MM.1S (cell line): ENCODE data around the gene SELENON.

ENCODE experiments used
- DNase-seq: peaks from one replicate; pipeline ENCODE4 v3.0.0-alpha.2; 2015
- H2AFZ ChIP-seq: fragments of 300-600 bp; sonication (generic); 2 replicates; pipeline ENCODE4 v1.6.0; 2016; ENCODE audit warnings: antibody characterized with exemption, low read length
- H3F3A ChIP-seq: fragments of 300-600 bp; sonication (generic); 2 replicates; pipeline ENCODE4 v1.6.1; 2016; ENCODE audit warnings: mild to moderate bottlenecking, antibody characterized with exemption, low read length, moderate library complexity, mixed read lengths; ENCODE audit not compliant: insufficient read depth
- H3K27ac ChIP-seq: fragments of 300-600 bp; sonication (generic); 2 replicates; pipeline ENCODE4 v1.5.1; 2016; ENCODE audit warnings: mild to moderate bottlenecking, low read length
- H3K27me3 ChIP-seq: fragments of 300-600 bp; sonication (generic); replicated peaks from 2 replicates; pipeline ENCODE4 v1.6.0; 2016; ENCODE audit warnings: low read length; ENCODE audit not compliant: insufficient read depth
- H3K36me3 ChIP-seq: fragments of 300-600 bp; sonication (generic); replicated peaks from 2 replicates; pipeline ENCODE4 v1.6.1; 2016; ENCODE audit warnings: mild to moderate bottlenecking, low read length, mixed read lengths; ENCODE audit not compliant: insufficient read depth
- H3K4me1 ChIP-seq: fragments of 300-600 bp; sonication (generic); 2 replicates; pipeline ENCODE4 v1.6.1; 2016; ENCODE audit warnings: low read length, mixed read lengths
- H3K4me2 ChIP-seq: fragments of 300-600 bp; sonication (generic); 2 replicates; pipeline ENCODE4 v1.6.0; 2016; ENCODE audit warnings: low read depth, low read length
- H3K4me3 ChIP-seq: fragments of 300-600 bp; sonication (generic); 2 replicates; pipeline ENCODE4 v1.5.1; 2016; ENCODE audit warnings: low read length, mixed read lengths
- H3K79me2 ChIP-seq: fragments of 300-600 bp; sonication (generic); 2 replicates; pipeline ENCODE4 v1.6.1; 2016; ENCODE audit warnings: mixed run types, low read length, mixed read lengths
- H3K9ac ChIP-seq: fragments of 300-600 bp; sonication (generic); 2 replicates; pipeline ENCODE4 v1.6.1; 2016; ENCODE audit warnings: low read length, mixed read lengths
- H3K9me2 ChIP-seq: fragments of 300-600 bp; sonication (generic); replicated peaks from 2 replicates; pipeline ENCODE4 v1.6.1; 2016; ENCODE audit warnings: mild to moderate bottlenecking, low read length, mixed read lengths; ENCODE audit not compliant: insufficient read depth
- H3K9me3 ChIP-seq: fragments of 300-600 bp; sonication (generic); replicated peaks from 2 replicates; pipeline ENCODE4 v1.6.1; 2016; ENCODE audit warnings: mild to moderate bottlenecking, low read length, mixed read lengths; ENCODE audit not compliant: insufficient read depth
- H4K20me1 ChIP-seq: fragments of 300-600 bp; sonication (generic); 2 replicates; pipeline ENCODE4 v1.6.1; 2016; ENCODE audit warnings: mild to moderate bottlenecking, low read length, moderate library complexity, mixed read lengths; ENCODE audit not compliant: insufficient read depth
- EZH2 ChIP-seq: fragments of 300-600 bp; sonication (generic); optimal IDR thresholded peaks from 2 replicates; pipeline ENCODE3; 2017; ENCODE audit warnings: low read depth, mild to moderate bottlenecking, antibody characterized with exemption, low read length, mixed read lengths
- EZH2phosphoT487 ChIP-seq: fragments of 300-600 bp; sonication (generic); IDR thresholded peaks from 2 replicates; pipeline ENCODE4 v1.6.1; 2018; ENCODE audit warnings: antibody characterized with exemption, low read length
- TF ChIP-seq, protein P1 (sequence below): fragments of 300-600 bp; sonication (generic); IDR thresholded peaks from 2 replicates; pipeline ENCODE4 v1.5.1; 2016; ENCODE audit warnings: antibody characterized with exemption, low read length, mixed read lengths

The SELENON gene

GRCh38 chr1:25831569-25832196, 31.7 kb downstream of the SELENON start:
- no peaks in the 10 kb centered on the region for H4K20me1 ChIP-seq
- no peak for DNase-seq
- no peaks in the 10 kb centered on the region for H3K9me2 ChIP-seq
- no peaks in the 10 kb centered on the region for H3K9me3 ChIP-seq
- TF ChIP-seq EZH2 (no peak), EZH2phosphoT487 (no peak)
- TF ChIP-seq, protein P1, sequence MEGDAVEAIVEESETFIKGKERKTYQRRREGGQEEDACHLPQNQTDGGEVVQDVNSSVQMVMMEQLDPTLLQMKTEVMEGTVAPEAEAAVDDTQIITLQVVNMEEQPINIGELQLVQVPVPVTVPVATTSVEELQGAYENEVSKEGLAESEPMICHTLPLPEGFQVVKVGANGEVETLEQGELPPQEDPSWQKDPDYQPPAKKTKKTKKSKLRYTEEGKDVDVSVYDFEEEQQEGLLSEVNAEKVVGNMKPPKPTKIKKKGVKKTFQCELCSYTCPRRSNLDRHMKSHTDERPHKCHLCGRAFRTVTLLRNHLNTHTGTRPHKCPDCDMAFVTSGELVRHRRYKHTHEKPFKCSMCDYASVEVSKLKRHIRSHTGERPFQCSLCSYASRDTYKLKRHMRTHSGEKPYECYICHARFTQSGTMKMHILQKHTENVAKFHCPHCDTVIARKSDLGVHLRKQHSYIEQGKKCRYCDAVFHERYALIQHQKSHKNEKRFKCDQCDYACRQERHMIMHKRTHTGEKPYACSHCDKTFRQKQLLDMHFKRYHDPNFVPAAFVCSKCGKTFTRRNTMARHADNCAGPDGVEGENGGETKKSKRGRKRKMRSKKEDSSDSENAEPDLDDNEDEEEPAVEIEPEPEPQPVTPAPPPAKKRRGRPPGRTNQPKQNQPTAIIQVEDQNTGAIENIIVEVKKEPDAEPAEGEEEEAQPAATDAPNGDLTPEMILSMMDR = no peak
- no peaks in the 10 kb centered on the region for H3F3A ChIP-seq
- no peak overlapping the region for H3K27ac ChIP-seq
- H3K9ac ChIP-seq = no peak overlapping the region
- H3K4me1 ChIP-seq = no peaks in the 10 kb centered on the region
- no peaks in the 10 kb centered on the region for H3K79me2 ChIP-seq
- peaks cover 5% of the 10 kb centered on the region for H3K36me3 ChIP-seq
- no peaks in the 10 kb centered on the region for H3K27me3 ChIP-seq
- no peak overlapping the region for H3K4me3 ChIP-seq
- H3K4me2 ChIP-seq = no peak overlapping the region
- H2AFZ ChIP-seq = no peak overlapping the region

DNA sequence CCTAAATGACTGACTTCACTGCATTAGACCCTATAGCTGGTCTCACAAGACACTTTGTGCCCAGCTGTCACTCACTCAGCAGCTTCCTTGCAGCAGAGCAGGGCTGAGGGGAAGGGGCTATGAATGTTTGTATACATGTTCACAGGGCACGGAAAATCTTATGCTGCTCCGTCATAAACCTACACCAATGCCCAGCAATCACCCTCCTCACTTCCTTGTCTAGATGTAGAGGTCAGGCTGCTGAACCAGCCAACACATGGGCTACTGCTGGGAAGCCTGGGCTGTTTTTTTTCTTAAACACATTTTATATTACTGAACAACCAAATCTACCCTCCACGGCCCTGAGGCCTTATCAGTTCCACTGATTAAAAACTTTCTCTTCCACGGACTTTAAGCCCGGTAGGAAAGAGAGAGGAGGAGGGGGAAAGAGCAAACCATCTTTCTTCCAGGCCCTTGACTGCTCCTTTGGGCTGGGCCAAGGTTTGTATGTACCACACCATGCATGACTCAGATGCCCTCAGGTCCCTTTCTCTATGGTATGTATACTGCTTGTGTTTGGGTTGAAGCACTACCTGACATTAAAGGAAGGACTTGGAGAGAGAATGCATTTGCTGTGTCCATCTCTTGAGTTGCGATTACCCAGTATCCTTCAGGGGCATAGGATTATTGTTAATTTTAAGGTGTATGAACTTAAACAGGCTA, 32.5 kb downstream of the SELENON start:
- H3K9ac ChIP-seq = no peak overlapping the region
- no peak for DNase-seq
- no peak overlapping the region for H3K4me2 ChIP-seq
- no peaks in the 10 kb centered on the region for H4K20me1 ChIP-seq
- no peaks in the 10 kb centered on the region for H3K9me3 ChIP-seq
- no peaks in the 10 kb centered on the region for H3K27me3 ChIP-seq
- no peaks in the 10 kb centered on the region for H3K4me1 ChIP-seq
- no peaks in the 10 kb centered on the region for H3K79me2 ChIP-seq
- H2AFZ ChIP-seq = no peak overlapping the region
- H3K27ac ChIP-seq = no peak overlapping the region
- no peaks in the 10 kb centered on the region for H3F3A ChIP-seq
- H3K4me3 ChIP-seq = no peak overlapping the region
- TF ChIP-seq EZH2 (no peak), EZH2phosphoT487 (no peak)
- TF ChIP-seq, protein P1 = no peak
- peaks cover 5% of the 10 kb centered on the region for H3K36me3 ChIP-seq
- no peaks in the 10 kb centered on the region for H3K9me2 ChIP-seq

DNA sequence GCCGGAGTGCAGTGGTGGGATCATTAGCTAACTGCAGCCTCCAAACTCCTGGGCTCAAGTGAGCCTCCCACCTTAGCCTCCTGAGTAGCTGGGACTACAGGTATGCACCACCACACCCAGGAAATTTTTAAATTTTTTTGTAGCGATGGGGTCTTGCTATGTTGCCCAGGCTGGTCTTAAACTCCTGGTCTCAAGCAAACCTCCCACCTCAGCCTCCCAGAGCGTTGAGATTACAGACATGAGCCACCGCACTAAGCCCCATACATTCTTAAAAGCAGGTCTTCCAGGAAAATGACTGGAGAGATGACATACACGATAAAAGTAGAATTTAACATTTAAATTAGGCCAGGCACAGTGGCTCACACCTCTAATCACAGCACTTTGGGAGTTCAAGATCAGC, 33.2 kb downstream of the SELENON start:
- Histone ChIP-seq H3K27ac (no peak overlapping the region), H3K9me2 (no peaks in the 10 kb centered on the region), H3K4me1 (no peaks in the 10 kb centered on the region), H3K4me2 (no peak overlapping the region), H3K27me3 (no peaks in the 10 kb centered on the region), H3K9ac (no peak overlapping the region), H2AFZ (no peak overlapping the region), H4K20me1 (no peaks in the 10 kb centered on the region), H3F3A (no peaks in the 10 kb centered on the region), H3K36me3 (peaks cover 5% of the 10 kb centered on the region), H3K79me2 (no peaks in the 10 kb centered on the region), H3K9me3 (no peaks in the 10 kb centered on the region), H3K4me3 (no peak overlapping the region)
- no peak for DNase-seq
- TF ChIP-seq EZH2 = no peak
- TF ChIP-seq, protein P1 = no peak
- no peak for TF ChIP-seq EZH2phosphoT487
